Nephron progenitor cell (in vitro differentiated cells): Measurements from ENCODE around the gene ARSJ.

Experiments used
- DNase-seq: peaks from one replicate; pipeline ENCODE4 v3.0.0; 2021
- H3K27ac Mint-ChIP-seq: 2 replicates; pipeline ENCODE4 v1.8.0; 2021; ENCODE audit warnings: mild to moderate bottlenecking, moderate library complexity, mixed read lengths
- H3K27me3 Mint-ChIP-seq: 2 replicates; pipeline ENCODE4 v1.8.0; 2021; ENCODE audit warnings: mild to moderate bottlenecking, low read depth, mixed read lengths; ENCODE audit not compliant: poor library complexity
- H3K36me3 Mint-ChIP-seq: 2 replicates; pipeline ENCODE4 v1.8.0; 2021; ENCODE audit warnings: low read depth, mixed read lengths
- H3K4me1 Mint-ChIP-seq: 2 replicates; pipeline ENCODE4 v1.8.0; 2021; ENCODE audit warnings: mixed read lengths
- H3K4me3 Mint-ChIP-seq: 2 replicates; pipeline ENCODE4 v1.8.0; 2021; ENCODE audit warnings: mild to moderate bottlenecking, moderate library complexity, mixed read lengths
- H3K9me3 Mint-ChIP-seq: 2 replicates; pipeline ENCODE4 v1.8.0; 2021; ENCODE audit warnings: mild to moderate bottlenecking, moderate library complexity, mixed read lengths
- CTCF ChIP-seq: fragments of 200-600 bp; sonication (generic); IDR thresholded peaks from 2 replicates; pipeline ENCODE4 v1.5.0; 2021; ENCODE audit warnings: antibody characterized with exemption

ARSJ gene

DNA sequence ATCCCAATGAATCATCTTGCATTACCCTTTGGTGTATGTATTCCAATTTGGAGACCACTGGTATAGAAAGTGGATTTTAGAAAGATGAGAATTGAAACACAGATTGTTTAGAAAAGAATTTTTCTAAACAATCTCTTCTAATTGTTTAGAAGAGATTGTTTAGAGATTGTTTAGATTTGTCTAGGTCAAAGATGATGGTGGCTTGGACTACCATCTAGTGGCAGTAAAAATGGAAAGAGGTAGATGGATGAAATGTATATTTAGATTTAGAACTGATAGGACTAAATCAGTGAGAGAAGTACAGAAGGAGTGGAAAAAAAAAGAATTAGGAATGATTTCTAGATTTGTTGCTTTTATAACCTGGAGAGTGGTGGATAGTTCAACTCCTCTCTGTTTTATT lies 70.6 kb downstream of the ARSJ start:
- DNase-seq, result no peak
- TF ChIP-seq CTCF, result no peak
- Mint-ChIP-seq H3K36me3 (no peaks in the 10 kb centered on the region), H3K4me3 (no peak overlapping the region), H3K9me3 (peaks cover 3% of the 10 kb centered on the region), H3K4me1 (no peaks in the 10 kb centered on the region), H3K27ac (no peak overlapping the region), H3K27me3 (peaks cover 6% of the 10 kb centered on the region)

GRCh38 chr4:113907559-113907958 lies 71.9 kb downstream of the ARSJ start:
- H3K27ac Mint-ChIP-seq, result no peak overlapping the region
- DNase-seq, result no peak
- H3K36me3 Mint-ChIP-seq, result no peaks in the 10 kb centered on the region
- peaks cover 3% of the 10 kb centered on the region for H3K9me3 Mint-ChIP-seq
- H3K4me1 Mint-ChIP-seq, result no peaks in the 10 kb centered on the region
- no peak overlapping the region for H3K4me3 Mint-ChIP-seq
- H3K27me3 Mint-ChIP-seq, result peaks cover 6% of the 10 kb centered on the region
- TF ChIP-seq CTCF, result no peak

- Mint-ChIP-seq H3K27me3 (peaks cover 6% of the 10 kb centered on the region), H3K4me3 (no peak overlapping the region), H3K27ac (no peak overlapping the region), H3K36me3 (no peaks in the 10 kb centered on the region), H3K4me1 (no peaks in the 10 kb centered on the region), H3K9me3 (peaks cover 3% of the 10 kb centered on the region)
- no peak for DNase-seq
- no peak for TF ChIP-seq CTCF
These were observed 74.1 kb downstream of the ARSJ start for GRCh38 chr4:113905301-113905700.

GRCh38 chr4:113904877-113905276 lies 74.6 kb downstream of the ARSJ start:
- no peak for TF ChIP-seq CTCF
- no peak for DNase-seq
- H3K36me3 Mint-ChIP-seq, result no peaks in the 10 kb centered on the region
- no peaks in the 10 kb centered on the region for H3K4me1 Mint-ChIP-seq
- H3K4me3 Mint-ChIP-seq, result no peak overlapping the region
- peaks cover 3% of the 10 kb centered on the region for H3K9me3 Mint-ChIP-seq
- H3K27ac Mint-ChIP-seq, result no peak overlapping the region
- H3K27me3 Mint-ChIP-seq, result peaks cover 6% of the 10 kb centered on the region

- TF ChIP-seq CTCF, result no peak
- Mint-ChIP-seq H3K9me3 (no peaks in the 10 kb centered on the region), H3K4me3 (no peak overlapping the region), H3K27ac (no peak overlapping the region), H3K36me3 (no peaks in the 10 kb centered on the region), H3K4me1 (no peaks in the 10 kb centered on the region), H3K27me3 (peaks cover 6% of the 10 kb centered on the region)
- no peak for DNase-seq
These were observed 77.3 kb downstream of the ARSJ start for GRCh38 chr4:113901994-113902787.
